Osteoblast (primary cell): ENCODE measurements around the gene RFX8. TPM values are rescaled to one million over a fixed set of nuclear protein-coding genes. Genes with fewer than 3 reads are reported as not detected.
A peak's percentile ranks its signal among the peaks of the same experiment; 100 is the strongest.
"Not testable (repeated sequence)": the region's sequence is repeated elsewhere in the genome, so short reads cannot be mapped to it uniquely, and the experiment has no call there.

Experiments used
- DNase-seq: peaks from one replicate; pipeline ENCODE4 v3.0.0; 2011; ENCODE audit warnings: low spot score, mixed read lengths; ENCODE audit not compliant: insufficient read length; ENCODE audit errors: missing footprints
- H2AFZ ChIP-seq: 2 replicates; pipeline ENCODE4 v1.6.0; 2011; ENCODE audit warnings: mild to moderate bottlenecking, low read length
- H3K27ac ChIP-seq: 2 replicates; pipeline ENCODE4 v1.5.1; 2011; ENCODE audit warnings: mild to moderate bottlenecking, low read depth, low read length, moderate library complexity
- H3K27me3 ChIP-seq: 2 replicates; pipeline ENCODE4 v1.6.0; 2012; ENCODE audit warnings: mild to moderate bottlenecking, control low read depth, inconsistent platforms, low read length, moderate library complexity; ENCODE audit not compliant: insufficient read depth
- H3K36me3 ChIP-seq: 2 replicates; pipeline ENCODE4 v1.5.1; 2011; ENCODE audit warnings: mild to moderate bottlenecking, low read length, control low read depth, moderate library complexity; ENCODE audit not compliant: insufficient read depth
- H3K4me1 ChIP-seq: 2 replicates; pipeline ENCODE4 v1.5.1; 2011; ENCODE audit warnings: mild to moderate bottlenecking, low read length, control low read depth, moderate library complexity; ENCODE audit not compliant: insufficient read depth
- H3K4me2 ChIP-seq: 2 replicates; pipeline ENCODE4 v1.6.0; 2011; ENCODE audit warnings: mild to moderate bottlenecking, low read length; ENCODE audit not compliant: insufficient read depth
- H3K4me3 ChIP-seq: fragments of 200-600 bp; sonication (generic); 3 replicates; pipeline ENCODE4 v1.5.1; 2012; ENCODE audit warnings: mild to moderate bottlenecking, low read length, inconsistent platforms; ENCODE audit not compliant: insufficient read depth
- H3K79me2 ChIP-seq: 2 replicates; pipeline ENCODE4 v1.6.0; 2012; ENCODE audit warnings: mild to moderate bottlenecking, low read length, control low read depth, inconsistent platforms; ENCODE audit not compliant: insufficient read depth
- H3K9me3 ChIP-seq: 2 replicates; pipeline ENCODE4 v1.5.1; 2011; ENCODE audit warnings: low read depth, low read length, control low read depth
- H4K20me1 ChIP-seq: 2 replicates; pipeline ENCODE4 v1.6.0; 2012; ENCODE audit warnings: mild to moderate bottlenecking, low read length, control low read depth; ENCODE audit not compliant: insufficient read depth
- CTCF ChIP-seq: IDR thresholded peaks from 2 replicates; pipeline ENCODE4 v1.5.1; 2011; ENCODE audit warnings: mild to moderate bottlenecking, low read depth, low read length, moderate library complexity; ENCODE audit errors: extremely low read depth
- total RNA-seq: library from RNA; depleted of rRNA; stranded (reverse); fragments of >200 nt; gene quantifications from 2 replicates; pipeline ENCODE4 v1.2.3, GENCODE V29; 2012

Gene RFX8
- total RNA-seq, 1 donor, result 7.6 TPM

DNA sequence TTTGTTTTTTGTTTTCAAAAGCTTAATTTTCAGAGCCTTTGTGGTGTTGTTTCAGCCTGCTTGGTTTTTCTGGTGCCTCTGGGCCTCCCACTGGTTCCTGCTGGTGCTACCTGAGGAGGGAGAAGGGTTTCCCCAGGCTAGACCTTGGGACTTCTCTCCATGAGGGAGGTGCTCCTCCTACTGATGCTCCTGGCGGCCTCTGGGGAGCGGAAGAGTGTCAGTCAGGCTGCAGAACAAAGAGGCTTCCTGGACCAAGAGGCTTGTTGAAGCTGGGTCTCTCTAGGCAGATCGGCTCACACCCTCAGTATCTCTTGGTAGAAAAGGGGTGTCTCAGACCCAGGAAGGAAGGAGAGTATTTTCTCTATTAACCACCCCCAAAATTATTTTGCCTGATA, 32.2 kb downstream of the RFX8 start:
- H3K79me2 ChIP-seq, result peaks cover 41% of the 10 kb centered on the region
- H3K9me3 ChIP-seq, result no peaks in the 10 kb centered on the region
- peak overlapping the region; percentile 7 for H3K4me2 ChIP-seq
- peaks cover 47% of the 10 kb centered on the region for H3K4me1 ChIP-seq
- H4K20me1 ChIP-seq, result no peaks in the 10 kb centered on the region
- no peak overlapping the region for H2AFZ ChIP-seq
- peak; percentile 5 for TF ChIP-seq CTCF
- H3K4me3 ChIP-seq, result no peak overlapping the region
- H3K27ac ChIP-seq, result peak overlapping the region; percentile 94
- H3K27me3 ChIP-seq, result no peaks in the 10 kb centered on the region
- DNase-seq, result no peak
- H3K36me3 ChIP-seq, result peaks cover 4% of the 10 kb centered on the region

- no peaks in the 10 kb centered on the region for H3K9me3 ChIP-seq
- H3K27me3 ChIP-seq, result no peaks in the 10 kb centered on the region
- H3K4me2 ChIP-seq, result peak overlapping the region; percentile 22
- DNase-seq, result peak; percentile 88
- no peaks in the 10 kb centered on the region for H4K20me1 ChIP-seq
- peaks cover 42% of the 10 kb centered on the region for H3K4me1 ChIP-seq
- H3K27ac ChIP-seq, result peak overlapping the region; percentile 94
- TF ChIP-seq CTCF, result no peak
- H3K36me3 ChIP-seq, result peaks cover 4% of the 10 kb centered on the region
- no peak overlapping the region for H2AFZ ChIP-seq
- peaks cover 41% of the 10 kb centered on the region for H3K79me2 ChIP-seq
- H3K4me3 ChIP-seq, result no peak overlapping the region
These were observed 32.8 kb downstream of the RFX8 start for GRCh38 chr2:101442042-101442666.

DNA sequence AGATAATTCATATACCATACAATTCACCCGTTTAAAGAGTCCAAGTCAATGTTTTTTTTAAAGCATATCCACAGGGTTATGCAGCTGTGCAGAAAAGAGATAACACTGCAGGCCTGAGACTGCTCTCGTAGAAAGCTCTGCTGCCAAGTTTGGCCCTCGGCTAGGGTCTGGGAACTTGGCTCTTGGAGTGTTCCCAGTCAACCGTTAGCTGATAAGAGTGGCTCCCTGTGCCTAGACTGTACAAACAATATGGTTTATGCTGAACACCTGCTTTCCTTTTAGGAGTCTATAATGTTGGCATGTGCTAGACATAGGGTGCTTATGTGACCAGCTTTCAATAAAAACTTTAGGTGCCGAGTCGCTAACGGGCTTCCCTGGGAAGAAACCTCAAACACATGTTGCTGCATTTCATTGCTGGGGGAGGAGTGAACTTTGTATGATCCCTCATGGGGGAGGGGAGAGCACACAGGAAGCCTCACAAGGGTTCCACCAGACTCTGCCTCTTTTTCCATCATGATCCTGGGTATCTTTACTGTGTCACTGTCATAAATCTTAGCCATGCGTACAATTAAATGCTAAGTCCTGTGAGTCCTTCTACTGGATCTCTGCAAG, 34.7 kb downstream of the RFX8 start:
- H3K4me3 ChIP-seq, result no peak overlapping the region
- peaks cover 34% of the 10 kb centered on the region for H3K79me2 ChIP-seq
- H2AFZ ChIP-seq, result no peak overlapping the region
- no peaks in the 10 kb centered on the region for H3K9me3 ChIP-seq
- DNase-seq, result no peak
- TF ChIP-seq CTCF, result no peak
- peak overlapping the region; percentile 28 for H3K27ac ChIP-seq
- no peaks in the 10 kb centered on the region for H4K20me1 ChIP-seq
- H3K36me3 ChIP-seq, result peaks cover 3% of the 10 kb centered on the region
- H3K27me3 ChIP-seq, result no peaks in the 10 kb centered on the region
- no peak overlapping the region for H3K4me2 ChIP-seq
- peaks cover 41% of the 10 kb centered on the region for H3K4me1 ChIP-seq

DNA sequence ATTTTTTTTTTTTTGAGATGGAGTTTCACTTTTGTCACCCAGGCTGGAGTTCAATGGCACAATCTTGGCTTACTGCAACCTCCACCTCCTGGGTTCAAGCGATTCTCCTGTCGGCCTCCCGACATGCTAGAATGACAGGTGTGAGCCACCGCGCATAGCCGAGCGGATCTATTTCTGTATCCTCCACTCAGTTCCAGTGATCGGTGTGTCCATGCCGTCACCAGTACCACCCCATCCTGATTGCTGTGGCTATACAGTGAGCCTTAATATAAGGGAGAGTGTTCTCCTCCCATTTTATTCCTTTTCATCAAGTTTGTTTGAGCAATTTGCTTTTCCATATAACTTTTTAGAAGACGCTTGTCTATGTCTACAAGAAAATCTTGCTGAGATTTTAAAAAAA, 35.2 kb downstream of the RFX8 start:
- DNase-seq, result no peak
- Histone ChIP-seq H3K4me2 (no peak overlapping the region), H3K27me3 (no peaks in the 10 kb centered on the region), H3K9me3 (no peaks in the 10 kb centered on the region), H3K36me3 (no peaks in the 10 kb centered on the region), H4K20me1 (no peaks in the 10 kb centered on the region), H3K4me3 (no peak overlapping the region), H3K4me1 (peaks cover 46% of the 10 kb centered on the region), H2AFZ (no peak overlapping the region), H3K79me2 (peaks cover 29% of the 10 kb centered on the region), H3K27ac (no peak overlapping the region)
- no peak for TF ChIP-seq CTCF

DNA sequence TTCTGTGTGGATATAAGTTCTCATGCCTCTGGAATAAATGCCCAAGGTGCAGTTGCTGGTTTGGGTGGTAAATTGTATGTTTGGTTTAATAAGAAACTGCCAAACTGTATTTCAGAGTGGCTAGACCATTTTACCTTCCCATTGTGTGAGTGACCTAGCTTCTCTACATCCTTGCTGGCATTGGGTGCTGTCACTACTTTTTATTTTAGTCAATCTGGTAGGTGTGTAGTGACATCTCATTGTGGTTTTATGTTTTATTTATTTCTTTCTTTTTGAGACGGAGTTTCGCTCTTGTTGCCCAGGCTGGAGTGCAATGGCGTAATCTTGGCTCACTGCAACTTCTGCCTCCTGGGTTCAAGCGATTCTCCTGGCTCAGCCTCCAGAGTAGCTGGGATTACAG, 36.4 kb downstream of the RFX8 start:
- not testable (repeated sequence) for DNase-seq, H3K27me3 ChIP-seq, H3K36me3 ChIP-seq, H3K9me3 ChIP-seq, H3K4me2 ChIP-seq, H2AFZ ChIP-seq, H4K20me1 ChIP-seq, H3K27ac ChIP-seq, H3K4me3 ChIP-seq
- Histone ChIP-seq H3K79me2 (peaks cover 22% of the 10 kb centered on the region), H3K4me1 (peaks cover 51% of the 10 kb centered on the region)
